ENCODE measurements around the gene YBX1. TPM values are rescaled to one million over a fixed set of nuclear protein-coding genes. Genes with fewer than 3 reads are reported as not detected.

YBX1 gene
- total RNA-seq, 4 donors from 2014 or later, result 368 to 678 (median 607) TPM

GRCh38 chr1:42657981-42658876 lies 24.0 kb upstream of the YBX1 start, which contains the start of gene PPIH:
TSS of gene PPIH (plus strand) at chr1:42658423. CDS start at chr1:42658447, 24 bp downstream.
- H3K27me3 ChIP-seq, result no peaks in the 10 kb centered on the region
- no peaks in the 10 kb centered on the region for H3K9me3 ChIP-seq
- intact Hi-C loops (cut with DNase I), result no loop called here
- no peaks in the 10 kb centered on the region for H3K36me3 ChIP-seq
- peak within 1 kb of the TSS; percentile 62 to 81 (median 79) for H3K4me3 ChIP-seq (replicated peaks in 1 of 3)
- 0 to 1% methylated on average over 24 to 36 of the region's 53 CpGs for WGBS, 2 donors
- peak; percentile 96 for DNase-seq
- TF ChIP-seq, protein P1, sequence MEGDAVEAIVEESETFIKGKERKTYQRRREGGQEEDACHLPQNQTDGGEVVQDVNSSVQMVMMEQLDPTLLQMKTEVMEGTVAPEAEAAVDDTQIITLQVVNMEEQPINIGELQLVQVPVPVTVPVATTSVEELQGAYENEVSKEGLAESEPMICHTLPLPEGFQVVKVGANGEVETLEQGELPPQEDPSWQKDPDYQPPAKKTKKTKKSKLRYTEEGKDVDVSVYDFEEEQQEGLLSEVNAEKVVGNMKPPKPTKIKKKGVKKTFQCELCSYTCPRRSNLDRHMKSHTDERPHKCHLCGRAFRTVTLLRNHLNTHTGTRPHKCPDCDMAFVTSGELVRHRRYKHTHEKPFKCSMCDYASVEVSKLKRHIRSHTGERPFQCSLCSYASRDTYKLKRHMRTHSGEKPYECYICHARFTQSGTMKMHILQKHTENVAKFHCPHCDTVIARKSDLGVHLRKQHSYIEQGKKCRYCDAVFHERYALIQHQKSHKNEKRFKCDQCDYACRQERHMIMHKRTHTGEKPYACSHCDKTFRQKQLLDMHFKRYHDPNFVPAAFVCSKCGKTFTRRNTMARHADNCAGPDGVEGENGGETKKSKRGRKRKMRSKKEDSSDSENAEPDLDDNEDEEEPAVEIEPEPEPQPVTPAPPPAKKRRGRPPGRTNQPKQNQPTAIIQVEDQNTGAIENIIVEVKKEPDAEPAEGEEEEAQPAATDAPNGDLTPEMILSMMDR (IDR thresholded peaks at IDR 0.05), result peak in 5 of 6 experiments; percentile 11 to 59 (median 56)
- TF ChIP-seq POLR2A (IDR thresholded peaks at IDR 0.05), result peak in 1 of 2 donors; percentile 66
- H3K4me1 ChIP-seq, result peaks cover 11 to 12% of the 10 kb centered on the region in 2 donors
- peak within 1 kb of the TSS; percentile 47 to 68 (median 64) for H3K27ac ChIP-seq

GRCh38 chr1:42658877-42659337 lies 23.3 kb upstream of the YBX1 start:
- peak overlapping the region; percentile 62 to 81 (median 79) for H3K4me3 ChIP-seq (replicated peaks in 1 of 3)
- H3K27me3 ChIP-seq, result no peaks in the 10 kb centered on the region
- TF ChIP-seq, protein P1 (IDR thresholded peaks at IDR 0.05), result no peak
- TF ChIP-seq POLR2A (IDR thresholded peaks at IDR 0.05), result no peak
- DNase-seq, result no peak
- H3K36me3 ChIP-seq, result no peaks in the 10 kb centered on the region
- whole genome bisulfite sequencing, 2 donors, result 8 to 9% methylated on average over 16 to 20 of the region's 20 CpGs
- no peak overlapping the region for H3K27ac ChIP-seq
- intact Hi-C loops (cut with DNase I), result no loop called here
- peaks cover 11 to 12% of the 10 kb centered on the region in 2 donors for H3K4me1 ChIP-seq
- no peaks in the 10 kb centered on the region for H3K9me3 ChIP-seq

DNA sequence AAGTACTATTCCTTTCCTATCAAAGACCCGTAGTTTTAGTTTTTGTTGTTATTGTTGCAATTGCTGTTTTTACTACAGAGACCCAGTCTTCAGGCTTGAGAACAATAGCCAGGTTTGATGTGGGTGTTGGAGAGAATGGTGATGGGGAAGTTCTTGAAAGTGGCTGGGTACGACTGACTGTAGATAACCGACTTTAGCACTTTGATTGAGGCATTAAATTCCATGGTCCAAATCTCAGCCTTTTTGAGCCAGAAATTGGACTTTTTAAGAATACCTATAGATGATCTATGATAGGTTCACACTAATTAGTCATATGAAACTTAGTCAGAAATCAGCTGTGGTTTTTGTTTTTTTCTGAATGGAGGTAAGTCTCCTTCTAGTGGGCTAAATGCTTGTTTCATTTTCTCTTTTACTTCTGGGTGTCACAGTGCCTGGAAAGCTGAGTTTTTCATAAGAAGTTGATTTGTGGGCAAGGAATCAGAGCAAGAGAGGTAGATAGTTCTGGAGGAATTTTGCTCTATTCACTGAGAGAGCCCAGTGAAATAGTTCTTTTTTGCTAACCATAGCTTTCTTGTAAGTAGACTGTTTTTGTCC lies 21.2 kb upstream of the YBX1 start:
- H3K27me3 ChIP-seq, result no peaks in the 10 kb centered on the region
- no peak for DNase-seq
- intact Hi-C loops (cut with DNase I), result loop anchor here (5.0 kb wide), 1 partner anchor 36 kb away; no protein-coding TSS in a partner anchor
- H3K4me1 ChIP-seq, result peaks cover 11 to 12% of the 10 kb centered on the region in 2 donors
- H3K27ac ChIP-seq, result no peak overlapping the region
- peaks cover 12 to 18% of the 10 kb centered on the region in 2 donors for H3K36me3 ChIP-seq
- no peaks in the 10 kb centered on the region for H3K9me3 ChIP-seq
- no peak overlapping the region for H3K4me3 ChIP-seq (replicated peaks in 1 of 3)
- WGBS, 2 donors, result 76 to 86% methylated on average over 3 of the region's 3 CpGs
- TF ChIP-seq, protein P1 (IDR thresholded peaks at IDR 0.05), result no peak
- no peak for TF ChIP-seq POLR2A (IDR thresholded peaks at IDR 0.05)

GRCh38 chr1:42669936-42670335 lies 12.3 kb upstream of the YBX1 start:
- 38 to 61% methylated on average over 3 of the region's 3 CpGs for WGBS, 2 donors
- DNase-seq, result peak; percentile 91 to 92
- Histone ChIP-seq H3K36me3 (peaks cover 20 to 22% of the 10 kb centered on the region in 2 donors), H3K4me3 (replicated peaks in 1 of 3) (no peak overlapping the region), H3K27me3 (no peaks in the 10 kb centered on the region), H3K9me3 (no peaks in the 10 kb centered on the region), H3K4me1 (peaks cover 31 to 40% of the 10 kb centered on the region in 2 donors), H3K27ac (peak overlapping the region; percentile 69 to 88 (median 81))
- TF ChIP-seq, protein P1 (IDR thresholded peaks at IDR 0.05), result no peak
- TF ChIP-seq POLR2A (IDR thresholded peaks at IDR 0.05), result peak in 1 of 2 donors; percentile 22
- intact Hi-C loops (cut with DNase I), result no loop called here
